Tibial nerve (tissue), 4 donors: ENCODE measurements around the gene RASAL2.

Source experiments
- CTCF ChIP-seq, 5 experiments: fragments of 200-600 bp in 3 of 5; fragments of 450-650 bp in 2 of 5; sonication (generic) in 3 of 5; IDR thresholded peaks; one replicate each; pipeline ENCODE4 v1.5.1; 2016 to 2019; ENCODE audit warnings: antibody characterized with exemption in 5 of 5, mild to moderate bottlenecking in 3 of 5, moderate library complexity in 2 of 5
- EP300 ChIP-seq, 2 donors: sonication (generic); formaldehyde crosslinking; IDR thresholded peaks; one replicate each; pipeline ENCODE4 v1.6.1; 2017; ENCODE audit warnings: antibody characterized with exemption in 2 of 2, mild to moderate bottlenecking in 1 of 2
- POLR2A ChIP-seq, 2 donors: fragments of 450-650 bp; IDR thresholded peaks; one replicate each; pipeline ENCODE4 v1.6.1; 2017; ENCODE audit warnings: antibody characterized with exemption in 2 of 2, mild to moderate bottlenecking in 2 of 2, moderate library complexity in 2 of 2

GRCh38 chr1:178376008-178376407, 282.1 kb downstream of the RASAL2 start:
- no peak for TF ChIP-seq CTCF (IDR thresholded peaks at IDR 0.05)
- no peak for TF ChIP-seq POLR2A (IDR thresholded peaks at IDR 0.05)
- no peak for TF ChIP-seq EP300 (IDR thresholded peaks at IDR 0.05)
